ENCODE results near the gene TGIF1. TPM values are rescaled to one million over a fixed set of nuclear protein-coding genes. Genes with fewer than 3 reads are reported as not detected.
"Not testable (repeated sequence)": the region's sequence is repeated elsewhere in the genome, so short reads cannot be mapped to it uniquely, and the experiment has no call there.

TGIF1 gene
- 10 to 100 TPM; 50.9 to 59.3 TPM for total RNA-seq
- long read RNA-seq, transcript TGIF1-202 (3 exons, 2,076 nt): major isoform, 19 of 32 reads
- long read RNA-seq, partial matches to known transcripts: 0 of 32 reads
- long read RNA-seq, other reads (novel, unspliced or antisense): 3 of 32 reads

- peak; percentile 44 for ATAC-seq
- intact Hi-C loops (cut with DNase I, micrococcal nuclease): loop anchor here (5.0 to 10.0 kb wide), 4 partner anchors 142 to 215 kb away; no protein-coding TSS in a partner anchor
- DNase-seq: peak; percentile 84 to 87
Observed at GRCh38 chr18:3450012-3450798, at the start of gene TGIF1. Gene TGIF1, plus strand, starts transcription at chr18:3450172. Its CDS starts 318 bp downstream, at chr18:3450490.

GRCh38 chr18:3400567-3401296, 49.2 kb upstream of the TGIF1 start:
- intact Hi-C loops (cut with DNase I, micrococcal nuclease): no loop called here
- ATAC-seq: no peak
- no peak for DNase-seq

DNA sequence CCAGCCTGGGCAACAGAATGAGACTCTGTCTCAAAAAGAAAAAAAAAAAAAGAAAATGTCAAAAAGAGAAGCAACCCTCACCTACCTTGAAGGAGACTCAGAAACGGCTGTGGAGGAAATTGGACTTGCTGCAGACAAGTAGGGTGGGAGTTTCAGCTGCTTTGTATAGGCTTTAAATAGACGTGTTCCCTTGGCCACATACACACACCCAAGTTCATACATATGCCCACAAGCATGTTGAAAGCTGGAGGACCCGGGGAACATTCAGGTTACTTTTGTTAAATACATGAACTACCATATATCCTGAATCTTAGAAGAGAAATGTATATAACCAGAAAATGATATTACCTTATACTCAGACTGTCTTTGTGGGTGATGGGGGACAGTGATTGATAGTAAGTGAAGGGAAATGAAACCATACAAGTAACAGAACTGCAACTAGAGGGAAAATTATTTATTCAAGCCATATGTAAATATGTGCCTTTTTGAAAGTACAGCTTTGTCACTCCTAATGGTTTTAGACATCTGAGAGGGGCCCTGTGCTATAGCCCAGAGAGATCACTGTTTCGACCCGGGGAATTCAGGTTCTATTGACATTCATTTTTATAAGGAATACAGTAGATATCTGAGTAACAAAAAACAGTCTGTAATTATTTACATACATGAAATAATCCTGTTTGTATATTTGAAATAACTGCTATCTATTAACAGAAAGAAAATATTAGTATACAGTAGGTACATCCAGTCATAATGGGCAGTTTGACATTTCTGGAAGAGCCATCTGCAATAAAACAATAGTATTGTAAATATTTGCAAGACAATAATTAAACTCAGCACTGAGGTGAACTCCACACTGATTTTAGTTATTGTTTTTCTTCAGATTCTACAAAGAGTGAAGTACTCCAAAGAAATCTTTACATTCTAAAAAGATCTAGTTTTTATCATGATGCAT, 48.0 kb upstream of the TGIF1 start:
- DNase-seq: no peak
- intact Hi-C loops (cut with DNase I, micrococcal nuclease): no loop called here
- no peak for ATAC-seq

DNA sequence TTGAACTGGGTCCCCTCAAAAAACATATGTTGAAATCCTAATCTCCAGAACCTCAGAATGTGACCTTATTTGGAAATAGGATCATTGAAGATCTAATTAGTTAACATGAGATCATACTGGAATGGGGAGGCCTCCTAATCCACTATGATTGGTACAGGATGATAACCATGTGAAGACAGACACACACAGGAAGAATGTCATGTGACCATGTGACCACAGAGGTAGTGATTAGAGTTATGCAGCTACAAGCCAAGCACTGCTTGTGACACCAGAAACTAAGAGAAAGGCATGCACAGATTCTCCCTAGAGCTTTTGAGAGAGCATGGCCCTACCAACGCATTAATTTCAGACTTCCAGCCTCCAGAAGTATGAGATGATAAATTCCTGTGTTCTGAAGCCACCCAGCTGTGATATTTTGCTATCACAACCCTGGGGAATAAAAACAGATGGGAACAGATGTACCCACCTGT, 47.0 kb upstream of the TGIF1 start:
- intact Hi-C loops (cut with DNase I, micrococcal nuclease): no loop called here
- DNase-seq (no peak), ATAC-seq (no peak)

DNA sequence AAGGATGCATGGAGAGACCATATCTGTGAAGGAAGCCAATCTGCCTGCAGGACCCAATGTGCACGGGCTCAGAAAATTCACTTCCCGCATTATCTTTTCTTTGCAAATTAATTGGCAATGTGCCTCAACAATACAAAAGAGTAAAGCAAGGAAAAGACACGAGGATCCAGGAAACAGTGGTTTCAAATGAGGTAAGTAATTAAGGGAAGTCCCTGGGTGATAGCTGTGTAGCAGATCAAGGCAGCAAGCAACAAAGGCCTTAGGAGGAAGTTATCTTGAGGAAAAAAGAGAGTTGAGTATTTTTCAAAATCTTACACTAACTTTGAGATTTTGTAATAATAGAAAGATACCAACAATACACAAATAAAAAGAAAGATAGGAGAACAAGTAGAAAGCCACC, 44.3 kb upstream of the TGIF1 start:
- DNase-seq (no peak), ATAC-seq (no peak)
- intact Hi-C loops (cut with DNase I, micrococcal nuclease): no loop called here

GRCh38 chr18:3408107-3408506, 41.9 kb upstream of the TGIF1 start:
- DNase-seq: no peak
- ATAC-seq: no peak
- intact Hi-C loops (cut with DNase I, micrococcal nuclease): no loop called here

DNA sequence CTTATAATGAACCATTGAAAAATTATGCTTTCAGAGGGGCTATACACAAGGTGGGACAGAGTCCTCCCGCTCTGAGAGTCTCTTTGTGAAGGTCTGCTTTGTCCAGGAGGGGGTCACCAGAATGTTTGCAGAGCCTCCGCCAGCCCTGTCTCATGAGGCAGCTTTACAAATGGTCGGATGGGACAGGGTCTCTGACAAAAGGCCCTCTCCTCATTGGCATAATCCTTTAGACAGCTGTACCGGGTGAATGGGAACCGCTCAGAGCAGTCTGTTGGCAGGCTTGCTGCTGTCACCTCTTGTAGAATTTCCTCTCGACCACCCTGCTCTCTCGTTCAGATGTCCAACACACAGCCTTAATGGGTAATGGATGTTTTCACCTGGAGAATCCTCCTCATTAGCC, 40.2 kb upstream of the TGIF1 start:
- ATAC-seq (no peak), DNase-seq (no peak)
- intact Hi-C loops (cut with DNase I, micrococcal nuclease): no loop called here

- DNase-seq (no peak), ATAC-seq (no peak)
- intact Hi-C loops (cut with DNase I, micrococcal nuclease): no loop called here
Observed at GRCh38 chr18:3410273-3410672, 39.7 kb upstream of the TGIF1 start.

DNA sequence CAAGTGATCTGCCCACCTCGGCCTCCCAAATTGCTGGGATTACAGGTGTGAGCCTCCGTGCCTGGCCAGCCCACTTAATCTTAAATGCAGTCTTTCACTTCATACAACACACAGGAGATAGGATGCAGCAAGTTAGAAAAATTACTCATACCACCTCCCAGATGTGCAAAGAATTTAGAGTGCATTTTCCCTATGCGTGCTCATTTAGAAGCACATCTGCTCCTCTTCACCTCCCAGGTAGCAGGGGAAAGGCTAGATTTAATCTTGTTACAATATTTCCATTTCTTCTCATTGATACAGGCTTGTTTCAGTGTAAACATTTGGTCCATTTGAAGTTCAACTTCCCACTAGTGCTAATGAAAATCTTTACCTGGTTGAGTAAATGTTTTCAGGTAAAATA, 39.1 kb upstream of the TGIF1 start:
- DNase-seq; intact Hi-C loops (cut with DNase I, micrococcal nuclease); ATAC-seq: not testable (repeated sequence)

DNA sequence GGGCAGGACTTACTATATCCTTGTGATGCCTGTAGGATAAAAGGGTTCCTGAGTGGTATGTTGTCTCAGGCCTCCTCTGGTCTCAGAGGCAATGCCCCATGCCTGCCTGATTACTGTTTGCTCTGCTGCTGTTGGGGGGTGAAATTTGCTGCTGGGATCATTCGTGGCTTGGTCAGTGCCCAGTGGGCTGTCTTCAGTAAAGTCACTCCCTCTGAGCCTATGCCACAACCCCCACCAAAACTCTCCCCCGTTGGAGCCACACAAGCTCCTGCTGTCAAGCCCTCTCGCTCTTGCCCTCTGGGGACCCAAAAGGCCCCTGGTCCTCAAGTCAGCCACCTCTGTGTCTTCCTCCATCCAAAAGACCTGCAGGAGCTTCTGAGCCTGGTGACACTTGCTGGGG, 38.6 kb upstream of the TGIF1 start:
- DNase-seq: no peak
- no peak for ATAC-seq
- intact Hi-C loops (cut with DNase I, micrococcal nuclease): no loop called here

GRCh38 chr18:3411854-3412268, 38.1 kb upstream of the TGIF1 start:
- intact Hi-C loops (cut with DNase I, micrococcal nuclease): no loop called here
- ATAC-seq: peak; percentile 94
- DNase-seq: peak; percentile 32 to 56

DNA sequence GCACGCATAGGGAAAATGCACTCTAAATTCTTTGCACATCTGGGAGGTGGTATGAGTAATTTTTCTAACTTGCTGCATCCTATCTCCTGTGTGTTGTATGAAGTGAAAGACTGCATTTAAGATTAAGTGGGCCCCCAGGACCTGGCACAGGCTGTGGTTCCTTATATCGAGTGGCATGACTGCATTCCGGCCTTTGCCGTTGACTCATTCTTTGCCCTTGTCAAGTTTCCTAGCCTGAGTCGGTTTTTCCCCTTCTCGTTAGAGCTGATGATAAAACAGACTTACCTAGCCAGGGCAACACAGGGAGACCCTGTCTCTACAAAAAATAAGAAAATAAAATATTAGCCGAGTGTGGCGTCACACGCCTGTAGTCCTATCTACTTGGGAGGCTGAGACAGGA, 37.4 kb upstream of the TGIF1 start:
- DNase-seq (peak in 1 of 2 donors; percentile 35), ATAC-seq (peak; percentile 73)
- intact Hi-C loops (cut with DNase I, micrococcal nuclease): not testable (repeated sequence)

GRCh38 chr18:3415110-3415509, 34.9 kb upstream of the TGIF1 start:
- no peak for ATAC-seq
- no peak for DNase-seq
- intact Hi-C loops (cut with DNase I, micrococcal nuclease): no loop called here

GRCh38 chr18:3418083-3418482, 31.9 kb upstream of the TGIF1 start:
- intact Hi-C loops (cut with DNase I, micrococcal nuclease): no loop called here
- DNase-seq (no peak), ATAC-seq (no peak)

DNA sequence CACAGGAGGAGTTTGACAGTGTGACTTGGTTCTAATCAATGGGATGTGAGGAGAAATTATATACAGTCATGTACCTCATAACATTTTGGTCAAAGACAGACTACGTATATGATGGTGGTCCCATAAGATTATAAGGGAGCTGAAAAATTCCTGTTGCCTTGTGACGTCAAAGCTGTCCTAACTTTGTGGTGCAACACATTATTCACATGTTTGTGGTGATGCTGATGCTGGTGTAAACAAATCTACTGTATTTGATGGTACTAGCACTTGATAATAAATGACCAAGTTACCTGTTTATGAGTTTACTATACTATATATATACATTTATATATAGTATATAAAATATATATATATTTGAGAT, 29.1 kb upstream of the TGIF1 start:
- ATAC-seq (no peak), DNase-seq (no peak)
- intact Hi-C loops (cut with DNase I, micrococcal nuclease): no loop called here

- DNase-seq: no peak
- no peak for ATAC-seq
- intact Hi-C loops (cut with DNase I, micrococcal nuclease): no loop called here
Observed at GRCh38 chr18:3422905-3423304, 27.1 kb upstream of the TGIF1 start.

GRCh38 chr18:3424280-3424890, 25.6 kb upstream of the TGIF1 start:
- DNase-seq (no peak), ATAC-seq (peak; percentile 98)
- intact Hi-C loops (cut with DNase I, micrococcal nuclease): no loop called here

DNA sequence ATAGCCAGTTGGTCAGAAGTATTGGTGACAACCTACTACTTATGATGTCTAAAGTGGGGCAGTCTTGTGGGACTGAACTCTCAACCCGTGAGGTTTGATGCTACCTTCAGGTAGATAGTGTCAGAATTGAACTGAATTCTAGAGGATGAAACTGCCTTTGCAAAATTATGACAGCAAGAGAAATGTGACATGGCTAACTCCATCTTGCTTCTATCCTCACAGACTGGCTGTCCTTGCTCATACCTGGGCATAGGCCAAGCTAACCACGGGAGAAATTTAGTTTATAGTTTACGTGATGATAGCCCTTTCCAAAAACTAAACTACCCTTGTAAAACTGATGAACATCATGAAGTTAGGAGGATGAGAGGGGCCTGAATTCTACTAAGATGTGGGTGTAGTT, 24.9 kb upstream of the TGIF1 start:
- ATAC-seq (no peak), DNase-seq (no peak)
- intact Hi-C loops (cut with DNase I, micrococcal nuclease): no loop called here

DNA sequence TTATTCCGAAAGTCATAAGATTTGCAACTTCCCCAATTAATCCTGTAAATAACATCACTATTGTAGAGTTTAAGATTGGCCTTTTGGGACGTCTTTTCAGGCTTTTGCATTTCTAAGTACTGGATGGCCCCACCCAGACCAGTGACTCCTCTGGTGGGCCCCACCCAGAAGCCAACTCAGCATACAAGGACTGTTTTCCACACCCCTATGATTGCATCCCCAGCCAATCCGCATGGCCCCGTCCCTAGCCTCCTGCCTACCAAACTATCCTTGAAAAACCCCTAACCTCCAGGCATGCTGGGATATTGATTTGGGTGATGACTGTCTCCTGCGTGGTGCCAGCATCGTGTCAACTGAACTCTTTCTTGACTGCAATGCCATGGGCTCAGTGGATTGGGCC, 24.5 kb upstream of the TGIF1 start:
- ATAC-seq (no peak), DNase-seq (no peak)
- intact Hi-C loops (cut with DNase I, micrococcal nuclease): no loop called here

Measured in left colon (tissue), 2 donors.